Adrenal gland (tissue), 5 donors: Measurements from ENCODE around the gene PHETA1.

ENCODE experiments used
- CTCF ChIP-seq, 6 experiments: fragments of 450-650 bp in 4 of 6; fragments of 200-600 bp in 2 of 6; sonication (generic) in 1 of 6; IDR thresholded peaks; 1 replicate in 5 of 6; 2 replicates in 1 of 6; pipeline versions ENCODE4 v1.5.1 to v1.8.0; 2016 to 2021; ENCODE audit warnings: antibody characterized with exemption in 6 of 6, mild to moderate bottlenecking in 2 of 6, moderate library complexity in 1 of 6
- POLR2A ChIP-seq, 2 donors: fragments of 450-650 bp; IDR thresholded peaks; one replicate each; pipeline ENCODE4 v1.6.1; 2017; ENCODE audit warnings: antibody characterized with exemption in 2 of 2, mild to moderate bottlenecking in 2 of 2, moderate library complexity in 1 of 2
- donor health status: DM: no; HTN: no; CAD: no.

GRCh38 chr12:111354511-111354910 lies 14.4 kb downstream of the PHETA1 start:
- TF ChIP-seq POLR2A (IDR thresholded peaks at IDR 0.05): no peak
- TF ChIP-seq CTCF (IDR thresholded peaks at IDR 0.05): no peak
